ENCODE results near the gene SIGLEC6.

GRCh38 chr19:51476164-51476563 is 55.3 kb downstream of the SIGLEC6 start:
- no peak for TF ChIP-seq CTCF (IDR thresholded peaks at IDR 0.05 in 4 of 5, conservative IDR thresholded peaks at IDR 0.05 in 1 of 5)
- TF ChIP-seq POLR2A (IDR thresholded peaks at IDR 0.05): no peak
